SKM-1 (cell line): Measurements from ENCODE around the gene PTGES3L.
"Not testable (repeated sequence)": the region's sequence is repeated elsewhere in the genome, so short reads cannot be mapped to it uniquely, and the experiment has no call there.

ENCODE experiments used
- DNase-seq: peaks from one replicate; lab custom pipeline; 2025; ENCODE audit not compliant: unreplicated experiment; lab: John Stamatoyannopoulos, UW

The PTGES3L gene

GRCh38 chr17:42920922-42921321 is 59.0 kb downstream of the PTGES3L start:
- no peak for DNase-seq

- no peak for DNase-seq
These were observed 59.6 kb downstream of the PTGES3L start for GRCh38 chr17:42920106-42920900.

- not testable (repeated sequence) for DNase-seq
These were observed 60.3 kb downstream of the PTGES3L start for GRCh38 chr17:42919522-42920077.

- no peak for DNase-seq
These were observed 60.9 kb downstream of the PTGES3L start for GRCh38 chr17:42918902-42919521.
